Liver (tissue), 9 donors: Measurements from ENCODE around the gene PSD. TPM values are rescaled to one million over a fixed set of nuclear protein-coding genes. Genes with fewer than 3 reads are reported as not detected.

ENCODE experiments used
- DNase-seq: peaks from one replicate; pipeline ENCODE4 v3.0.0-alpha.2; 2017; ENCODE audit warnings: low spot score
- H3K27ac ChIP-seq, 2 donors: one replicate each; pipeline ENCODE4 v1.7.0; 2013; ENCODE audit warnings: inconsistent platforms in 2 of 2, low read length in 2 of 2, control low read depth in 1 of 2, low read depth in 1 of 2, mild to moderate bottlenecking in 1 of 2
- H3K27me3 ChIP-seq, 4 donors: one replicate each; pipeline versions ENCODE4 v1.6.1 to v1.7.0; 2013; ENCODE audit warnings: low read length in 3 of 4, inconsistent platforms in 1 of 4, mild to moderate bottlenecking in 1 of 4, moderate library complexity in 1 of 4; ENCODE audit not compliant: control insufficient read depth in 4 of 4, insufficient read depth in 4 of 4
- H3K36me3 ChIP-seq, 4 donors: one replicate each; pipeline versions ENCODE4 v1.6.1 to v1.7.0; 2013; ENCODE audit warnings: low read length in 3 of 4, mild to moderate bottlenecking in 3 of 4, low read depth in 1 of 4, moderate library complexity in 1 of 4; ENCODE audit not compliant: control insufficient read depth in 4 of 4, insufficient read depth in 3 of 4
- H3K4me1 ChIP-seq, 4 donors: one replicate each; pipeline versions ENCODE4 v1.6.1 to v1.7.0; 2013; ENCODE audit warnings: low read length in 3 of 4, mild to moderate bottlenecking in 3 of 4, moderate library complexity in 1 of 4; ENCODE audit not compliant: control insufficient read depth in 4 of 4, insufficient read depth in 4 of 4
- H3K4me3 ChIP-seq, 3 donors: one replicate each; pipeline versions ENCODE4 v1.6.1 to v1.7.0; 2013; ENCODE audit warnings: low read length in 3 of 3, control low read depth in 1 of 3, low read depth in 1 of 3, mild to moderate bottlenecking in 1 of 3
- H3K9ac ChIP-seq, 2 donors: one replicate each; pipeline ENCODE4 v1.7.0; 2013; ENCODE audit warnings: low read length in 2 of 2, mild to moderate bottlenecking in 2 of 2, moderate library complexity in 2 of 2, control low read depth in 1 of 2, low read depth in 1 of 2
- H3K9me3 ChIP-seq, 4 donors: one replicate each; pipeline versions ENCODE4 v1.6.1 to v1.7.0; 2013; ENCODE audit warnings: low read length in 3 of 4; ENCODE audit not compliant: control insufficient read depth in 4 of 4
- FOXA2 ChIP-seq: IDR thresholded peaks from 2 replicates; pipeline ENCODE4 v1.6.1; 2016; ENCODE audit warnings: antibody characterized with exemption
- GABPA ChIP-seq, 2 donors: IDR thresholded peaks in 1 of 2; conservative IDR thresholded peaks in 1 of 2; 2 replicates each; pipeline ENCODE4 v1.6.1; 2016; ENCODE audit warnings: antibody characterized with exemption in 2 of 2, mild to moderate bottlenecking in 1 of 2, moderate library complexity in 1 of 2
- HNF4G ChIP-seq: IDR thresholded peaks from 2 replicates; pipeline ENCODE4 v1.6.1; 2016; ENCODE audit warnings: antibody characterized with exemption
- NR2F2 ChIP-seq: IDR thresholded peaks from 2 replicates; pipeline ENCODE4 v1.6.1; 2016; ENCODE audit warnings: antibody characterized with exemption
- RXRA ChIP-seq, 2 donors: IDR thresholded peaks; 2 replicates each; pipeline ENCODE4 v1.6.1; 2017 to 2018; ENCODE audit warnings: antibody characterized with exemption in 2 of 2, mild to moderate bottlenecking in 1 of 2
- SP1 ChIP-seq: IDR thresholded peaks from 2 replicates; pipeline ENCODE4 v1.6.1; 2018; ENCODE audit warnings: antibody characterized with exemption, mild to moderate bottlenecking
- YY1 ChIP-seq: IDR thresholded peaks from 2 replicates; pipeline ENCODE4 v1.6.1; 2016; ENCODE audit warnings: antibody characterized with exemption, mild to moderate bottlenecking
- WGBS: extraction: QIAGEN DNeasy Blood & Tissue Kit; methylation state at CpG from one replicate; pipeline ENCODE4 v1.1.7; 2013; 5-methylcytosine and 5-hydroxymethylcytosine counted together
- polyA plus RNA-seq, 2 donors: library from polyadenylated mRNA; stranded (reverse) in 1 of 2; unstranded in 1 of 2; fragments of 200-250 nt in 1 of 2; fragments of >200 nt in 1 of 2; fragmentation: Nextera tagmentation in 1 of 2; extraction: Ambion mirVana in 1 of 2; gene quantifications; one replicate each; pipeline versions ENCODE4 v1.2.1 to v1.2.3, GENCODE V29; 2013 to 2015
- total RNA-seq, 2 donors: library from RNA; depleted of rRNA; stranded (reverse); fragments of >200 nt; gene quantifications; one replicate each; pipeline ENCODE4 v1.2.3, GENCODE V29; 2014
- TF ChIP-seq, protein P1 (sequence below): IDR thresholded peaks from 2 replicates; pipeline ENCODE4 v1.6.1; 2016; ENCODE audit warnings: antibody characterized with exemption
- TF ChIP-seq, protein P2 (sequence below): IDR thresholded peaks from 2 replicates; pipeline ENCODE4 v1.6.1; 2016; ENCODE audit warnings: antibody characterized with exemption
- TF ChIP-seq, protein P3 (sequence below): IDR thresholded peaks from 2 replicates; pipeline ENCODE4 v1.6.1; 2016; ENCODE audit warnings: antibody characterized with exemption
- TF ChIP-seq, protein P4 (sequence below): IDR thresholded peaks from 2 replicates; pipeline ENCODE4 v1.6.1; 2016; ENCODE audit warnings: antibody characterized with exemption, mild to moderate bottlenecking
- donor health status: healthy.
- donor health status: healthy.
- donor health status: healthy.
- donor health status: healthy.
- donor health status: healthy.

Gene PSD
- total and polyA plus RNA-seq, 4 donors, result 0.56 to 1.3 (median 0.71) TPM

DNA sequence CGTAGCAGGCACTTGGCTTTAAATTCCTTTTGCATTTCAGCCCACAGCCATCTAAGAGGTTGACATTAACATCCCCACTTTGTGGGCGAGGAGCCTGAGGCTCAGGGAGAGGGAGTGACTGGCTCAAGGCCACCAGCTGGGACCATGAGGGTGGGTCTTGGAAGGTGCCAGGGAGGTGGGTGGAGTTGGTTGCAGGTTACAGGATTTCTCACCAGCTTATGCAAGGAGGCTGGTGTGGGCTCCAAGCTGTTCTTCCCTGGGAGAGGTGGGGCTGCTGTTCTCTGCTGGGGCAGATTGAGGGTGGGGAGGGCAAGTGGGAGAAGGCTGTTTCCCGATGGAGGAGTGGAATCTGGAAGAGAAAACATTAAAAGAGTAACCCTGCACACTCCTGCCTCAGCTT is 46.9 kb upstream of the PSD start:
- 81% methylated on average over 3 of the region's 3 CpGs for WGBS
- Histone ChIP-seq H3K27ac (no peak overlapping the region), H3K9ac (no peak overlapping the region), H3K9me3 (no peaks in the 10 kb centered on the region), H3K27me3 (no peaks in the 10 kb centered on the region), H3K36me3 (peaks cover 0 to 2% (median 0%) of the 10 kb centered on the region in 4 donors), H3K4me1 (peaks cover 8 to 32% (median 24%) of the 10 kb centered on the region in 4 donors), H3K4me3 (no peak overlapping the region)
- no peak for DNase-seq
- TF ChIP-seq NR2F2, result no peak
- TF ChIP-seq, protein P1, sequence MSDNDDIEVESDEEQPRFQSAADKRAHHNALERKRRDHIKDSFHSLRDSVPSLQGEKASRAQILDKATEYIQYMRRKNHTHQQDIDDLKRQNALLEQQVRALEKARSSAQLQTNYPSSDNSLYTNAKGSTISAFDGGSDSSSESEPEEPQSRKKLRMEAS, result no peak
- TF ChIP-seq YY1, result no peak
- TF ChIP-seq, protein P2, sequence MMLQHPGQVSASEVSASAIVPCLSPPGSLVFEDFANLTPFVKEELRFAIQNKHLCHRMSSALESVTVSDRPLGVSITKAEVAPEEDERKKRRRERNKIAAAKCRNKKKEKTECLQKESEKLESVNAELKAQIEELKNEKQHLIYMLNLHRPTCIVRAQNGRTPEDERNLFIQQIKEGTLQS, result no peak
- no peak for TF ChIP-seq GABPA (IDR thresholded peaks at IDR 0.05 in 1 of 2, conservative IDR thresholded peaks at IDR 0.05 in 1 of 2)
- TF ChIP-seq RXRA (IDR thresholded peaks at IDR 0.05), result no peak
- TF ChIP-seq, protein P3, sequence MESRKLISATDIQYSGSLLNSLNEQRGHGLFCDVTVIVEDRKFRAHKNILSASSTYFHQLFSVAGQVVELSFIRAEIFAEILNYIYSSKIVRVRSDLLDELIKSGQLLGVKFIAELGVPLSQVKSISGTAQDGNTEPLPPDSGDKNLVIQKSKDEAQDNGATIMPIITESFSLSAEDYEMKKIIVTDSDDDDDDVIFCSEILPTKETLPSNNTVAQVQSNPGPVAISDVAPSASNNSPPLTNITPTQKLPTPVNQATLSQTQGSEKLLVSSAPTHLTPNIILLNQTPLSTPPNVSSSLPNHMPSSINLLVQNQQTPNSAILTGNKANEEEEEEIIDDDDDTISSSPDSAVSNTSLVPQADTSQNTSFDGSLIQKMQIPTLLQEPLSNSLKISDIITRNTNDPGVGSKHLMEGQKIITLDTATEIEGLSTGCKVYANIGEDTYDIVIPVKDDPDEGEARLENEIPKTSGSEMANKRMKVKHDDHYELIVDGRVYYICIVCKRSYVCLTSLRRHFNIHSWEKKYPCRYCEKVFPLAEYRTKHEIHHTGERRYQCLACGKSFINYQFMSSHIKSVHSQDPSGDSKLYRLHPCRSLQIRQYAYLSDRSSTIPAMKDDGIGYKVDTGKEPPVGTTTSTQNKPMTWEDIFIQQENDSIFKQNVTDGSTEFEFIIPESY, result no peak
- TF ChIP-seq, protein P4, sequence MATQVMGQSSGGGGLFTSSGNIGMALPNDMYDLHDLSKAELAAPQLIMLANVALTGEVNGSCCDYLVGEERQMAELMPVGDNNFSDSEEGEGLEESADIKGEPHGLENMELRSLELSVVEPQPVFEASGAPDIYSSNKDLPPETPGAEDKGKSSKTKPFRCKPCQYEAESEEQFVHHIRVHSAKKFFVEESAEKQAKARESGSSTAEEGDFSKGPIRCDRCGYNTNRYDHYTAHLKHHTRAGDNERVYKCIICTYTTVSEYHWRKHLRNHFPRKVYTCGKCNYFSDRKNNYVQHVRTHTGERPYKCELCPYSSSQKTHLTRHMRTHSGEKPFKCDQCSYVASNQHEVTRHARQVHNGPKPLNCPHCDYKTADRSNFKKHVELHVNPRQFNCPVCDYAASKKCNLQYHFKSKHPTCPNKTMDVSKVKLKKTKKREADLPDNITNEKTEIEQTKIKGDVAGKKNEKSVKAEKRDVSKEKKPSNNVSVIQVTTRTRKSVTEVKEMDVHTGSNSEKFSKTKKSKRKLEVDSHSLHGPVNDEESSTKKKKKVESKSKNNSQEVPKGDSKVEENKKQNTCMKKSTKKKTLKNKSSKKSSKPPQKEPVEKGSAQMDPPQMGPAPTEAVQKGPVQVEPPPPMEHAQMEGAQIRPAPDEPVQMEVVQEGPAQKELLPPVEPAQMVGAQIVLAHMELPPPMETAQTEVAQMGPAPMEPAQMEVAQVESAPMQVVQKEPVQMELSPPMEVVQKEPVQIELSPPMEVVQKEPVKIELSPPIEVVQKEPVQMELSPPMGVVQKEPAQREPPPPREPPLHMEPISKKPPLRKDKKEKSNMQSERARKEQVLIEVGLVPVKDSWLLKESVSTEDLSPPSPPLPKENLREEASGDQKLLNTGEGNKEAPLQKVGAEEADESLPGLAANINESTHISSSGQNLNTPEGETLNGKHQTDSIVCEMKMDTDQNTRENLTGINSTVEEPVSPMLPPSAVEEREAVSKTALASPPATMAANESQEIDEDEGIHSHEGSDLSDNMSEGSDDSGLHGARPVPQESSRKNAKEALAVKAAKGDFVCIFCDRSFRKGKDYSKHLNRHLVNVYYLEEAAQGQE, result no peak
- no peak for TF ChIP-seq SP1

DNA sequence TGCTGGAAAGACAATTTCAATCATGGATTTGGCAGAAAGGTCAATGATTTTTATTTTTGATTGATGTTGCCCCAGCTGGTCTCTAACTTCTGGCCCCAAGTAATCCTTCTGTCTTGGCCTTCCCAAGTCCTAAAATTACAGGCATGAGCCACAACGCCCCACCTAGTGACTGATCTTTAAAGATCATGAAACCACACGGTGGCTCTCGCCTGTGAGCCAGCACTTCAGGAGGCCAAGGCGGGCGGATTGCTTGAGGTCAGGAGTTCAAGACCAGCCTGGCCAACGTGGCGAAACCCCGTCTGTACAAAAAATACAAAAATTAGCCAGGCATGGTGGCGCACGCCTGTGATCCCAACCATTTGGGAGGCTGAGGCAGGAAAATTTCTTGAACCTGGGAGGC is 45.4 kb upstream of the PSD start:
- no peak overlapping the region for H3K4me3 ChIP-seq
- WGBS, result 86% methylated on average over 10 of the region's 10 CpGs
- H3K36me3 ChIP-seq, result no peaks in the 10 kb centered on the region
- DNase-seq, result no peak
- H3K27me3 ChIP-seq, result no peaks in the 10 kb centered on the region
- H3K9ac ChIP-seq, result no peak overlapping the region
- TF ChIP-seq, protein P2, result no peak
- TF ChIP-seq, protein P1, result no peak
- TF ChIP-seq NR2F2 (no peak), HNF4G (no peak), FOXA2 (no peak)
- no peak overlapping the region for H3K27ac ChIP-seq
- H3K9me3 ChIP-seq, result no peaks in the 10 kb centered on the region
- peaks cover 8 to 32% (median 24%) of the 10 kb centered on the region in 4 donors for H3K4me1 ChIP-seq
